ENCODE measurements around the gene ISG15. TPM values are rescaled to one million over a fixed set of nuclear protein-coding genes. Genes with fewer than 3 reads are reported as not detected.
A peak's percentile ranks its signal among the peaks of the same experiment; 100 is the strongest.

Gene ISG15
- total and polyA plus RNA-seq, 2 of the 13 experiments (the other 11 are each of a cell fraction or from before 2014, with no cell fraction given), result 42.1 to 54.9 TPM

- TF ChIP-seq TBX3 (IDR thresholded peaks at IDR 0.05; ENCODE audit: borderline replicate concordance) (no peak), POLR2G (IDR thresholded peaks at IDR 0.05; ENCODE audit: low read depth, low read length) (peak; percentile 87), GPBP1L1 (CRISPR knock-in tag; IDR thresholded peaks at IDR 0.05) (no peak), ZNF10 (CRISPR knock-in tag; IDR thresholded peaks at IDR 0.05; ENCODE audit: borderline replicate concordance, low read depth) (no peak), NCOA5 (CRISPR knock-in tag; IDR thresholded peaks at IDR 0.05) (no peak), ZNF549 (CRISPR knock-in tag; IDR thresholded peaks at IDR 0.05) (no peak), CREB3 (CRISPR knock-in tag; IDR thresholded peaks at IDR 0.05) (no peak), MAF1 (CRISPR knock-in tag; IDR thresholded peaks at IDR 0.05; ENCODE audit: borderline replicate concordance) (0 out of 2 replicates have a peak, but pooled peaks have one; percentile 23), ARID5B (CRISPR knock-in tag; IDR thresholded peaks at IDR 0.05) (peak; percentile 48), NR1H2 (CRISPR knock-in tag; IDR thresholded peaks at IDR 0.05; ENCODE audit: borderline replicate concordance, low read depth) (no peak), PCBP1 (IDR thresholded peaks at IDR 0.05; ENCODE audit: borderline replicate concordance, low read depth, low read length) (0 out of 2 replicates have a peak, but pooled peaks have one; percentile 64), TFDP2 (CRISPR knock-in tag; IDR thresholded peaks at IDR 0.05) (no peak), RFXAP (CRISPR knock-in tag; IDR thresholded peaks at IDR 0.05; ENCODE audit: borderline replicate concordance) (no peak), ZNF782 (CRISPR knock-in tag; IDR thresholded peaks at IDR 0.05; ENCODE audit: borderline replicate concordance) (peak; percentile 21; the same call in 1 of the 2 replicates), FOSL2 (CRISPR knock-in tag; IDR thresholded peaks at IDR 0.05) (peak; percentile 17; the same call in 1 of the 2 replicates), RELA (CRISPR knock-in tag; IDR thresholded peaks at IDR 0.05) (no peak), ELF1 (CRISPR knock-in tag; IDR thresholded peaks at IDR 0.05) (peak; percentile 53; the same call in 1 of the 2 replicates), ZNF570 (CRISPR knock-in tag; IDR thresholded peaks at IDR 0.05; ENCODE audit: borderline replicate concordance) (no peak), AGO1 (IDR thresholded peaks at IDR 0.05; ENCODE audit: low read depth, low read length, poor library complexity, severe bottlenecking) (peak; percentile 57), E2F1 (CRISPR knock-in tag; IDR thresholded peaks at IDR 0.05) (no peak), ISX (CRISPR knock-in tag; conservative IDR thresholded peaks at IDR 0.05) (no peak)
These were observed 45.0 kb downstream of the ISG15 start (continued) for GRCh38 chr1:1058088-1058905.

Measured in HepG2 (cell line).